ENCODE measurements around the gene RPL41. TPM values are rescaled to one million over a fixed set of nuclear protein-coding genes. Genes with fewer than 3 reads are reported as not detected.

Gene RPL41
- total RNA-seq, 1 experiment from 2014 or later, result 4,637 TPM

DNA sequence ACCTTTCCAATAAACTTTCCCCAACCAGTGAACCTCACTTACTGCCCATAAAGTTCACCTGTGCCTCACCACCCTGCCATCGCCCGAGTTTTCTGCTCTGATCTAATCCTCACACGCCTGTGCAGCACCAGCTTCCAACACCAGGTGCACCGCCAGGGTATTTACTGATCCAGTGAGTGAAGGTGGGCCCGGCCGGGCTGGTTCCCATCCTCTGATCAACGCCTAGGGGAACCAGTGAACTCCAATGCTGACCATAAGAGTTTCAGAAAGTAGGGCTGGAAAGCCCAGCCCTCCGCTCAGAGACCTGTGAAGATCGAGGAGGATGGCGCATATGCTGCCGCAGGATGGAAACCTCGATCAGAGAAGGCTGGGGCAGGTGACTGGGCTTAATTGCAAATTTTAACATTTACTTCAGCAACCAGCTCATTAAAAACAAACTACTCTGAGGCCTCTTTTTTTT, 35.3 kb downstream of the RPL41 start:
- Histone ChIP-seq H4K8ac (replicated peaks; ENCODE audit: insufficient read length, low read depth, low read length) (no peak overlapping the region), H2BK120ac (ENCODE audit: low read depth, low read length, poor library complexity, severe bottlenecking) (peak overlapping the region; percentile 63), H2BK15ac (ENCODE audit: low read depth, low read length) (no peak overlapping the region), H4K5ac (ENCODE audit: insufficient read length, low read depth, low read length) (no peak overlapping the region), H3K27me3 (ENCODE audit: insufficient read depth, low read length) (no peaks in the 10 kb centered on the region), H3K79me2 (ENCODE audit: insufficient read depth, low read length) (no peaks in the 10 kb centered on the region; the same call in 1 of the 2 replicates), H3T11ph (ENCODE audit: low read length) (no peak overlapping the region), H3K23ac (ENCODE audit: insufficient read length, low read depth, low read length) (no peak overlapping the region), H4K91ac (ENCODE audit: insufficient read length, low read depth, low read length) (no peak overlapping the region), H3K14ac (ENCODE audit: insufficient read depth, low read length) (peak overlapping the region; percentile 49; the same call in 1 of the 2 replicates), H2BK5ac (ENCODE audit: insufficient read length, low read length) (no peak overlapping the region), H3K9me3 (ENCODE audit: control insufficient read depth, low read depth, low read length) (no peaks in the 10 kb centered on the region), H2AFZ (ENCODE audit: low read length) (no peak overlapping the region), H2BK20ac (ENCODE audit: low read depth, low read length, poor library complexity, severe bottlenecking) (no peak overlapping the region), H4K20me1 (ENCODE audit: control insufficient read depth, insufficient read depth, insufficient read length) (no peaks in the 10 kb centered on the region), H2BK12ac (ENCODE audit: insufficient read length, low read depth, low read length) (no peak overlapping the region), H3K4me1 (ENCODE audit: insufficient read depth, low read length) (0 out of 2 replicates have a peak, but pooled peaks cover 2% of the 10 kb centered on the region), H3K18ac (ENCODE audit: insufficient read length, low read depth, low read length) (no peak overlapping the region), H3K23me2 (ENCODE audit: insufficient read length, low read depth, low read length, poor library complexity, severe bottlenecking) (peaks cover 10% of the 10 kb centered on the region), H3K4me2 (ENCODE audit: insufficient read depth, insufficient read length, low read length) (peak overlapping the region; percentile 83), H3K4ac (ENCODE audit: low read depth, low read length) (no peak overlapping the region; the same call in 1 of the 2 replicates), H3K9ac (ENCODE audit: extremely low read depth, insufficient read length, low read length) (peak overlapping the region; percentile 69), H3K56ac (ENCODE audit: insufficient read length, low read depth, low read length) (no peak overlapping the region), H3K27ac (ENCODE audit: insufficient read length, low read depth, low read length) (no peak overlapping the region), H3K79me1 (ENCODE audit: insufficient read depth, low read depth, low read length, poor library complexity, severe bottlenecking) (no peaks in the 10 kb centered on the region), H2AK5ac (ENCODE audit: insufficient read length, low read length) (no peak overlapping the region)
- no CpG with 5 or more reads among the region's 12 CpGs for WGBS (ENCODE audit: extremely low coverage, insufficient read length, low lambda C conversion rate)
- peak overlapping the region; percentile 94 to 99 (median 94); a peak in 6 of 7 replicates for H3K27ac Mint-ChIP-seq
- H3K4me1 Mint-ChIP-seq, result peaks cover 22 to 27% of the 10 kb centered on the region in 2 experiments
- H3K36me3 Mint-ChIP-seq (ENCODE audit: insufficient read depth in 1 of 3, low read depth in 3 of 3), result peaks cover 15 to 27% (median 22%) of the 10 kb centered on the region in 3 experiments; a peak in 6 of 7 replicates
- no peaks in the 10 kb centered on the region; a peak in 1 of 5 replicates for H3K9me3 Mint-ChIP-seq
- H3K4me3 Mint-ChIP-seq, result peak overlapping the region; percentile 90 to 95
- TF ChIP-seq, protein P1, sequence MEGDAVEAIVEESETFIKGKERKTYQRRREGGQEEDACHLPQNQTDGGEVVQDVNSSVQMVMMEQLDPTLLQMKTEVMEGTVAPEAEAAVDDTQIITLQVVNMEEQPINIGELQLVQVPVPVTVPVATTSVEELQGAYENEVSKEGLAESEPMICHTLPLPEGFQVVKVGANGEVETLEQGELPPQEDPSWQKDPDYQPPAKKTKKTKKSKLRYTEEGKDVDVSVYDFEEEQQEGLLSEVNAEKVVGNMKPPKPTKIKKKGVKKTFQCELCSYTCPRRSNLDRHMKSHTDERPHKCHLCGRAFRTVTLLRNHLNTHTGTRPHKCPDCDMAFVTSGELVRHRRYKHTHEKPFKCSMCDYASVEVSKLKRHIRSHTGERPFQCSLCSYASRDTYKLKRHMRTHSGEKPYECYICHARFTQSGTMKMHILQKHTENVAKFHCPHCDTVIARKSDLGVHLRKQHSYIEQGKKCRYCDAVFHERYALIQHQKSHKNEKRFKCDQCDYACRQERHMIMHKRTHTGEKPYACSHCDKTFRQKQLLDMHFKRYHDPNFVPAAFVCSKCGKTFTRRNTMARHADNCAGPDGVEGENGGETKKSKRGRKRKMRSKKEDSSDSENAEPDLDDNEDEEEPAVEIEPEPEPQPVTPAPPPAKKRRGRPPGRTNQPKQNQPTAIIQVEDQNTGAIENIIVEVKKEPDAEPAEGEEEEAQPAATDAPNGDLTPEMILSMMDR (conservative IDR thresholded peaks at IDR 0.05), result peak; percentile 66
- no peaks in the 10 kb centered on the region for H3K27me3 Mint-ChIP-seq (ENCODE audit: low read depth)
- peak; percentile 83 for DNase-seq
